ENCODE results near the gene DHRS9.

The DHRS9 gene

DNA sequence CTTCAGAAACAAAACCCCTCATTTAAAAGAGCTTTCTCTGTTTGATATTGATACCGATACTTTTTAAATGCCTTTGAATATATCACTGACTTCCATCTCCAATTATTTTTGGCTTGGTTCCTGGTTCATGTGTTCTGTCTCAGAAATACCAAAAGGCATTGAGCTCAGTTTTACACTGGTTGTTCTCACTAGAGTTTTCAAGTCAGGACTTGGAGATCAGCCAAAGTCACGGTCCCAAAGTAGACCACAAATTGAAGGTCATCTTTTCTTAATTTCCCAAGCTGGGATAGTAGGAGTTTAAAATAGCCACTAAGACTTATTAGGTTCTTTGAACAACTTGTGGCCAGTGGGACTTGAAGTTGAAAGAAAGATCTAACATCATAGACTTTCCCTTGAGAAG lies 24.2 kb downstream of the DHRS9 start (continued):
- no peak for TF ChIP-seq ZNF660 (tag by site-specific recombination; IDR thresholded peaks at IDR 0.05)
- TF ChIP-seq ZBTB7A (tag by site-specific recombination; IDR thresholded peaks at IDR 0.05; ENCODE audit: low read depth) = no peak
- TF ChIP-seq ZNF549 (tag by site-specific recombination; IDR thresholded peaks at IDR 0.05) = no peak
- TF ChIP-seq ZNF311 (tag by site-specific recombination; IDR thresholded peaks at IDR 0.05; ENCODE audit: borderline replicate concordance) = no peak
- TF ChIP-seq ZNF768 (tag by site-specific recombination; IDR thresholded peaks at IDR 0.05) = no peak
- TF ChIP-seq ZNF571 (tag by site-specific recombination; IDR thresholded peaks at IDR 0.05) = no peak
- no peak for TF ChIP-seq ZNF174 (tag by site-specific recombination; IDR thresholded peaks at IDR 0.05)

- no peaks in the 10 kb centered on the region for H3K9me3 ChIP-seq (ENCODE audit: control insufficient read depth, insufficient read depth, low read depth, low read length)
- ChIA-PET CTCF (interaction anchor here (0.6 kb wide), 2 partner anchors 45 to 298 kb away, joined by 3 read pairs; no protein-coding TSS in a partner anchor), POLR2A (no interaction called here)
- H3K27ac ChIP-seq (ENCODE audit: extremely low read depth, low read depth, low read length) = no peak overlapping the region
- H3K4me1 ChIP-seq (ENCODE audit: control insufficient read depth, insufficient read depth, low read length) = 0 out of 2 replicates have a peak, but pooled peaks cover 3% of the 10 kb centered on the region
- H3K4me3 ChIP-seq (ENCODE audit: low read depth, low read length) = no peak overlapping the region
- H3K36me3 ChIP-seq (ENCODE audit: control insufficient read depth in 2 of 2, insufficient read depth in 1 of 2, low read length in 2 of 2) = no peaks in the 10 kb centered on the region
- no peak for TF ChIP-seq KLF8 (tag by site-specific recombination; IDR thresholded peaks at IDR 0.05)
- no peak for TF ChIP-seq MZF1 (tag by site-specific recombination; IDR thresholded peaks at IDR 0.05; ENCODE audit: borderline replicate concordance)
- no peak for TF ChIP-seq ZNF544 (tag by site-specific recombination; IDR thresholded peaks at IDR 0.05)
- no peak for TF ChIP-seq ZNF221 (tag by site-specific recombination; IDR thresholded peaks at IDR 0.05; ENCODE audit: borderline replicate concordance)
- no peak for TF ChIP-seq SP2 (tag by site-specific recombination; IDR thresholded peaks at IDR 0.05)
- no peak for TF ChIP-seq ZNF600 (tag by site-specific recombination; IDR thresholded peaks at IDR 0.05)
- TF ChIP-seq ZNF76 (tag by site-specific recombination; IDR thresholded peaks at IDR 0.05; ENCODE audit: borderline replicate concordance, low read depth) = no peak
- no peak for TF ChIP-seq ZSCAN4 (tag by site-specific recombination; IDR thresholded peaks at IDR 0.05)
- no peak for TF ChIP-seq ZBTB6 (tag by site-specific recombination; IDR thresholded peaks at IDR 0.05)
- no peak for TF ChIP-seq SETDB1 (IDR thresholded peaks at IDR 0.05; ENCODE audit: insufficient read length, low read length)
Measured at GRCh38 chr2:169094676-169095075, 25.3 kb downstream of the DHRS9 start.

- ChIA-PET CTCF (interaction anchor here (0.7 to 1.9 kb wide), 4 partner anchors 14 to 208 kb away, joined by 3 to 13 read pairs (median 6); no protein-coding TSS in a partner anchor), POLR2A (no interaction called here)
- Histone ChIP-seq H3K4me1 (ENCODE audit: control insufficient read depth, insufficient read depth, low read length) (0 out of 2 replicates have a peak, but pooled peaks cover 3% of the 10 kb centered on the region), H3K4me3 (ENCODE audit: low read depth, low read length) (no peak overlapping the region), H3K9me3 (ENCODE audit: control insufficient read depth, insufficient read depth, low read depth, low read length) (no peaks in the 10 kb centered on the region), H3K36me3 (ENCODE audit: control insufficient read depth in 2 of 2, insufficient read depth in 1 of 2, low read length in 2 of 2) (no peaks in the 10 kb centered on the region), H3K27ac (ENCODE audit: extremely low read depth, low read depth, low read length) (no peak overlapping the region)
- no peak for TF ChIP-seq ZNF621 (tag by site-specific recombination; IDR thresholded peaks at IDR 0.05)
- 0 out of 2 replicates have a peak, but pooled peaks have one; percentile 33 for TF ChIP-seq ZXDB (tag by site-specific recombination; IDR thresholded peaks at IDR 0.05)
- 0 out of 2 replicates have a peak, but pooled peaks have one; percentile 16 for TF ChIP-seq SP7 (tag by site-specific recombination; IDR thresholded peaks at IDR 0.05)
- no peak for TF ChIP-seq ZNF560 (tag by site-specific recombination; IDR thresholded peaks at IDR 0.05; ENCODE audit: borderline replicate concordance)
- 0 out of 2 replicates have a peak, but pooled peaks have one; percentile 20 for TF ChIP-seq ZNF843 (tag by site-specific recombination; IDR thresholded peaks at IDR 0.05)
- TF ChIP-seq HIC1 (tag by site-specific recombination; IDR thresholded peaks at IDR 0.05) = 0 out of 2 replicates have a peak, but pooled peaks have one; percentile 20
- no peak for TF ChIP-seq ZNF416 (tag by site-specific recombination; IDR thresholded peaks at IDR 0.05)
- TF ChIP-seq ZNF138 (tag by site-specific recombination; IDR thresholded peaks at IDR 0.05; ENCODE audit: borderline replicate concordance) = no peak
- TF ChIP-seq ZNF184 (tag by site-specific recombination; IDR thresholded peaks at IDR 0.05) = 0 out of 2 replicates have a peak, but pooled peaks have one; percentile 27
- TF ChIP-seq ZNF366 (tag by site-specific recombination; conservative IDR thresholded peaks at IDR 0.05) = peak; percentile 51; the same call in 1 of the 2 replicates
- TF ChIP-seq ZNF335 (tag by site-specific recombination; conservative IDR thresholded peaks at IDR 0.05) = 0 out of 2 replicates have a peak, but pooled peaks have one; percentile 14
- peak; percentile 63; the same call in 1 of the 2 replicates for TF ChIP-seq PRDM1 (tag by site-specific recombination; IDR thresholded peaks at IDR 0.05)
- TF ChIP-seq ZNF132 (tag by site-specific recombination; IDR thresholded peaks at IDR 0.05; ENCODE audit: borderline replicate concordance) = no peak
Measured at GRCh38 chr2:169095621-169096105, 26.3 kb downstream of the DHRS9 start.

All from HEK293 (cell line).